ENCODE measurements around the gene ARAP2.

DNA sequence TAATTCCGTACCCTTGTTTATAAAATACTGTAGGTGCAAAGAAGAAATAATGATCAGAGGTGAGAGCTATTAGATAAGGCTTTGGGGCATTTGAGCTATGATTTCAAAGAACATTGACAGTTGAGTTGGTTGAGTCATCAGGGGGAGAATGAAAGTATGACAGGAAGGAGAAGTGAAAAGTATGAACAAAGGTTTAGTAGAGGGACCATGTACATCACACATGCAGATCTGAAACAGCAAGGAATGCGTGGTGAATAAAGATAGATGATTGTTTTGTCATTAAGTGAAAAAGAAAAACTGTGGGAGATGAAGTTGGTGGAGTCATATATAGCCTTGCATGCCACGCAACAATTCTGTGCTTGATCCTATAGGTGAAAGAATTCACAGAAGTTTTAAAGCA lies 163.1 kb downstream of the ARAP2 start:
- TF ChIP-seq CTCF (conservative IDR thresholded peaks at IDR 0.05; ENCODE audit: low read depth, low read length) (no peak), EZH2 (IDR thresholded peaks at IDR 0.05; ENCODE audit: low read length, unreplicated experiment) (no peak)

Data from PC-3 (cell line).